RKO (cell line): Measurements from ENCODE around the gene NFS1.
A peak's percentile ranks its signal among the peaks of the same experiment; 100 is the strongest.

Experiments
- DNase-seq: peaks from one replicate; pipeline ENCODE4 v3.0.0-alpha.2; 2016; ENCODE audit warnings: low spot score

The NFS1 gene

DNA sequence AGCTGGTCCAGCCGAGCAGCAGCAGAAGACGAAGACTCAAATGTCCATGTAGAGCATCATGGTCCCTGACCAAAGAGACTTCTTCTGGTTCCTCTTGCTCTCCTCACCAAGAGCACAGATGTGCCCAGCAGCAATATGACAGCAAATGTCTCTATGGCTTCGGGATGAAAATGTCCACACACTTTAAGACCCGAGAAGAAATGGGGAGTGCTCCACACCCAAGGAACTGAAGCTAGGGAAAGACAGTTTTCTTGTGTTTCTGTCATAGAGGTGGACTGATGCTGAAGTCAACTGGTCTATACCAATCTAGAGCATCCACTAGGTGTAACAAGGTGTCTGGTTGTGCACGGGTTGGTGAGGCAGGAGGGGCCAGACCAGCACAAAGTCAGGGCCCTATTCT lies 29.9 kb downstream of the NFS1 start:
- DNase-seq = no peak

- DNase-seq = no peak
Observed at GRCh38 chr20:35665949-35666288, 33.2 kb downstream of the NFS1 start.

- peak; percentile 97 for DNase-seq
Observed at GRCh38 chr20:35664466-35665206, 34.5 kb downstream of the NFS1 start, which contains the start of the genes CPNE1 and RBM12. Gene CPNE1, minus strand, starts transcription at chr20:35664900. Its CDS starts 31,977 bp downstream, at chr20:35632923. Gene RBM12, minus strand, starts transcription at chr20:35664900. Its CDS starts 9,578 bp downstream, at chr20:35655322.

DNA sequence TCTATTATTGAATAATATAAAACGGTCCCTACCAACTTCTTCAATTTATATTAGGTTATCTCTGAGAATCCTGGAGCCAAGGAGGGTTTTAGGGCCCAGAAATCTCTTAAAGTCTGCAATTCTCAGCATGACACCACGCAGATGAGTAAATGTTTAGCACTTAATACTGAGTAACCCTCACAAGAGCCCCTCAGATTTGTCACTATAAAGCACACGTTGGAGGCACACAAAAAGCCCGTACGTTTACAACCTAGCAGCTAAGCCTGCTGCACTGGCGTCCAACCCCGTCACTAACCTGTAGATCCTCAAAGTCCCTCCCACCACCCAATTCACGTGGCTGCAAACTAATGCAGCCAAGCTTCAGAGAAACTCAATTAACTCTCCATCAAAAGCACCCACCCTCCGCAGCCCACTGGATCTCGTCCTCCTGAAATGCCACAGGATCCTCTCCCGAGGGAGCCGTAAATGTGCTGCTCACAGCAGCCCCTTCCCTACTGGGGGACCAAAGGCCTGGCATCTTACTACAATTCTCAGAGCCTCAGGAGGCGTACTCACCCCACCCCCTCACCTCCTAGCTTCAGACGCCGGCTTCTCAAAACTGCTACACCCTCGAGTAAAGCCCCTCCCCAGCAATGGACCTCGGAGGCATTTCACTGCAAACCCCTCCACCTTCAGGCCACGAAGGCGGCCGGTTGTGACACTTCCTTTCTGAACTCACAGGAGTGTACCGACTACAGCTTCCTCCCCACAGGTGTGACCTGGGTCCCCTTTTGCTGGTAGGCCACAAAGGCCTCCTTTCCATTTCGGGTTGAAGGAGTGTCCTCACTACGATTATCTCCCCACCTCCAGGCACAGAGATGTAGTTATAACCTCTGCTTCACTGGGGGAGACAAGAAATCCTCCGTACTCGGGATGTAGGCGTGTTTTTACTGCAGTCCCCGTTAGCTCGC lies 35.4 kb downstream of the NFS1 start:
- DNase-seq = peak; percentile 95

GRCh38 chr20:35662551-35662950 lies 36.6 kb downstream of the NFS1 start:
- peak; percentile 35 for DNase-seq

GRCh38 chr20:35661908-35662307 lies 37.2 kb downstream of the NFS1 start:
- DNase-seq = peak; percentile 29

DNA sequence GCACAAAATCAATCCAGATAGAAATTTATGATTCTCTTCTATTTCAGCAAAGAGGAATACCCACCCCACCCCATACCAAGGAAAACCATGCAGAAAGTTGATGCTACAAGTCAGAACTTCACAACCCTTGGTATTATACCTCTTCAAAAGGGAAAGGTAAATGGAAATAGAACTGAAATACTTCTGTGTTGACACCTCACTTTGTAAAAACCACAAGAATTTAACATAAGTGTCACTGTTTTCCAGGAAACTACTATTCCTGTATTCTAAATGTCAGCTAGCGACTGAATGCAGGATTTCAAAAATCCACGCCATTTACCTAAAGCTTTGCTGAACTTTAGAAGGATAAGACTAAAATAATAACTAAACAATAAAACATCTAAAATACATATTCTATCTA lies 38.1 kb downstream of the NFS1 start:
- DNase-seq = peak; percentile 51

DNA sequence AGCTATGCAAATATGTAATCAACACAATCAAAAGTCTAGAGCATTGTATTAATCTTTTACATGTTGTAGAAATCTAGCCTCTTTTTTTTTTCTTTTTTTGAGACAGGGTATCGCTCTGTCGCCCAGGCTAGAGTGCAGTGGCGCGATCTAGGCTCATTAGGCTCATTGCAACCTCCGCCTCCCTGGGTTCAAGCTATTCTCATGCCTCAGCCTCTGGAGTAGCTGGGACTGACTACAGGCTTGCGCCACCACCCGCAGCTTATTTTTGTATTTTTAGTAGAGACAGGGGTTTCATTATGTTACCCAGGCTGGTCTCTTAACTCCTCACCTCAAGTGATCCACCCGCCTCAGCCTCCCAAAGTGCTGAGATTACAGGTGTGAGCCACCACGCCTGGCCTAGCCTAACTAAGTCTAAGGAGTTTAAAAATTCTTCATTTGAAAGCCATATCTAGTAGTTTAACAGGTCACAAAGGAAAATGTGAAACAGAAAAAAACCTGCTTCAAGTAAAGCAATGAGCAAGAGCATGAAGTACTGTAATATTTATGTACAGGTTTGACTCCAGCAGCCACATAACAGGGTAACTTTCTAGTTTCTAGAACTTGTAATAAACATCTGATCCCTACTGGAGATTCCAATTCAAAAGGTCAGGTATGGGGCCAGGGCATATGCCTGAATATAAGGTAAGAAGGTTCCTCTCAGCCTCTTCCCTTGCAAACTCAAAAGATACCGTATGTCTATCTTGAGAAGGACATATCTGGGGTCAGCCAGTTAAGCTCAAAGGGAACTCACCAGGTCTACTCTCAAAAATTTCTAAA lies 38.8 kb downstream of the NFS1 start:
- no peak for DNase-seq

DNA sequence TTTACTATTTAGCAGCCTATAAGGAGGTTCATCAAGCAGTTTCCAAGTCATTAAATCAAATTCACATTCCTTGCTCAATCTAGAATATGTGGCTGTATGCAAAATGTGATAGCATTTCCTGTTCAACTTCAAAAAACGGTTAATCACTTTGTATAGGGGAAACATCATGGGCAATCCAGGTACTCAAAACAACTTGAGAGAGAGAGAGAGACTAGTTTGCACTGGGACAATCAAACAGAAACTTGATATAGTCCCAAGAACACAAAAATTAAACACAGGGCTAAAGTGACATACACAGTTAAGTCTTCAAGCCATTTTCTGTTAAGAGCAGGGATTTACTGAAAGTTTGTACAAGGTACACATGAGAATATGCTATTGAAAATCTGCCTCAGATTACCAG lies 41.9 kb downstream of the NFS1 start:
- no peak for DNase-seq

DNA sequence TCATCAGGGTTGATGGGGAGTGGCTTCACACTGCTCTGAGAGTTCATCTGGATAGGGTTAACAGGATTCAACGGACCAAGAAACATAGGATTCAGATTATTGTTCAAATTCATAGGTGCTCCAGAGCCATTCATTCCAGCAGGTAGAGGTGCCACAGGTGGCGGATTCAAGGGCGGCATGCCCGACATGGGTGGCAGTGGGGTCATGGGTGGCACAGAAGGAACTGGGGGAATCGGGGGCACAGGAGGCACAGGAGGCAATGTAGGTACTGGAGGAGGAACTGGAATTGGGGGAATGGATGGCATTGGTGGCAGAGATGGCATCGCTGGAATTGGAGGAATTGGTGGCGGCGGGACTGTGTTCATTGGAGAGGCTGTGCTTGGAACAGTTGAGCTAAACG lies 44.7 kb downstream of the NFS1 start:
- DNase-seq = no peak

DNA sequence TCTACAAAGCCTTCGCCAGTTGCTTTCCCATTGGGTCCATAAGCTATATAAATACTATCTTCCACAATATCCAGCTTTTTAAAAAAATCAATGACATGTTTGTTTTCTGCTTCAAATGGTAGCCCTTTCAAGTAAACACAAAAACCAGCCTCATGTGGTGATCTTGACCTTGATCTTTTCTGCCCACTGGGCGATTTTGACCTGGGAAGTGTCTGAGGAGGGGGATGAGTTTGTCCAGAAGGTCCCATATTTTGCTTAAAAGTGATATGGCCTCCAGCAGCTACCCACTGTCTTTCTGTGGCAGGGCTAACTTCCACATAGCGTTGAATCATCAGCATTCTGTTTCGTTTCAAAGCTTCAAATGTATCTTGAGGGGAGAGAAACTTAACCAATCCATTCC lies 45.3 kb downstream of the NFS1 start:
- DNase-seq = no peak

DNA sequence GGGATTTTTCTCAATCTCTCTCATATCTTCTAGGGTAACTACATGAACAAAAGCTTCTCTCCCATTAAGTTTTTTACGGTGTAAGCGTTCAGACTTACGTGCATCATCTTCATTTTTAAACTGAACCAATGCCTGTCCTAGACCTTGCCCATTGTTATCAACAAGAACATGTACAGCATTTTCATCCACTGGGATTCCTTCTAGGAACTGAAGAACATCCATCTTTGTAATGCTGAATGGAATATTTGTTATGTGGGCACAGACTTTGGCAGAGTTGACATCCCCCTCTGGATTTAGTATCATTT lies 45.8 kb downstream of the NFS1 start:
- DNase-seq = no peak

DNA sequence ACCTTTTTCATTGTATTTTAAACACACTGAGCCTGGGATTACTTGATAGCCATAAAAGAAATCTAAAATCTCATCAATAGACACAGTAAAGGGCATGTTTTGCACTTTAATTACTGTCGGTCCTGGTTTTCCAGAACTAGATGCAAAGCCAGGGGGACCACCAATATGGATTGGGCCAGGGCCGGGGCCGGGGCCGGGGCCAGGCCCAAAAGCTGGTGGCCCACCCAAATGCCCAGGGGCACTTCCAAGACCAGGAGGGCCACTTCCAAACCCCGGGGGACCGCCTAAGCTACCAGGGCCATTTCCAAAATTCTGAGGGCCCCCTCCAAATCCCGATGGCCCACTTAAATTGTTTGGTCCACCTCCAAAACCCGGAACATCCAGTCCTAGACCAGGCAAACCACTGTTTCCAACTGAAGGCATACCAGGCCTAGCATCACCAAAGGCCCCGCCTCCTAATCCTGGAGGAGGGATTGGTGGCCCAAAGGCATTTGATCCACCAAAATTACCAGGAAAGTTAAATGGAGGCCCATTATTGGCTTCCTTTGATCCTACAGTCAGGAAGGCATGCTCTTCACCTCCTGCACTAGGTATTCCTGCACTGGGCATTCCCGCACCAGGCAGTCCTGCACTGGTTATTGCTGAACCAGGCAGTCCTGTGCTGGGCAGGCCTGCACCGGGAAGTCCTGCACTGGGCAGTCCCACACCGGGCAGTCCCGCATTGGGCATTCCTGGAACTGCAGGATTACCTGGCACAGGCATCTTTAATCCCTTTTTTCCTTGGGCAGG lies 46.3 kb downstream of the NFS1 start:
- no peak for DNase-seq

DNA sequence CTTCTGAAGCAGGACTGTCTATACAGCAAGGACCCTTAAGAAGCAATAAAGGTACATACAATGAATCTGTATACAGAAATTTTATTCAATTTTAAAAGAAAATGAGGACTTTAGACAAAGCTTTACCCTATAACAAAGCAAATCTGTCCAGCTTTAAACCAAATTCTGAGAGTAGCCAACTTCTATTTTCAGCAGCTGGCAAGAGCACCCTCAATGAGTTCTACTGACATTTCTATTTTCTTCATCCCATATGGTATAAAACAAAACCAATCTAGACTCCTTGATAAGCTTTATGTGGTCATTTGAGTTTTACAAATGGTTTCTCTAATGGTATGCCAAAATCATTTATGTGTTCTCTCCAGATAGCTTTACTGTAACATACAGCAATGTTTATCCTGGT lies 47.2 kb downstream of the NFS1 start:
- no peak for DNase-seq

DNA sequence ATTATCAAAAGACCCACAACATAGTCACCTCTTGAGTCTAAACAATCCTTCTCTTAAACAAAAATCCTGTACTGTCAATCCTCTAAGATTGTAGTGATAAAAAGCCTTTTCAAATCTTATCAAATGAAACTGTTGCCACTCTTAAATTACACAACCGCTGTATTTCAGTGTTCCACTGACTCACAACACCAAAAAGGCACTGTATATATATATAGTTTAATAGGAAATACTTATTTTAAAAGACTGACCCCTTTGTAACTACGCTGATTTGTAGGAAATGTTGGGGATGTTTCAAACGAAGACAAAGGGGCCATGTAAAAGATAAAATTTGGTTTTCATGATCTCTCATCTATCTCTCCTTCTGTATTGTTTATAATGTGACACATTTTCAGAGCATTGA lies 48.5 kb downstream of the NFS1 start:
- DNase-seq = no peak

- no peak for DNase-seq
Observed at GRCh38 chr20:35648836-35649235, 50.3 kb downstream of the NFS1 start.

DNA sequence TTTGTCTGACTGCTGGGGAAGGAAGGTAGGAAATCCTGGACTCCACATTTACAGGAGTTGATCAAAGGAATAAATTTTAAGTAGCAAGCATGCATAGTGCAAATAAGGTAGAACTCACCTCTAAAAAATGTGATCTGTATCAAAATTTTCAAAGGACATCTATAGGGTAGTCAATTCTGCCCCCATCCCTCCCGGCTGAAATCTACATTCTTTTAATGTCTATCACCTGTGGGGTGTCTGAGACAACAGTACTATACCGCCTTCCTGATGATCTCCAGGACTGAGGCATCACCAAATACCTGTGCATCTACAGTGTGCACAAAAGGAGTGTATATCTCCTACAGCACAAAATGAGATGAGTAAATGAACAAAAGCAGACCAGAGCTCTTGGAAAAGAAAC lies 54.3 kb downstream of the NFS1 start:
- no peak for DNase-seq

- DNase-seq = no peak
Observed at GRCh38 chr20:35643045-35643444, 56.1 kb downstream of the NFS1 start.

- no peak for DNase-seq
Observed at GRCh38 chr20:35641743-35642142, 57.4 kb downstream of the NFS1 start.

DNA sequence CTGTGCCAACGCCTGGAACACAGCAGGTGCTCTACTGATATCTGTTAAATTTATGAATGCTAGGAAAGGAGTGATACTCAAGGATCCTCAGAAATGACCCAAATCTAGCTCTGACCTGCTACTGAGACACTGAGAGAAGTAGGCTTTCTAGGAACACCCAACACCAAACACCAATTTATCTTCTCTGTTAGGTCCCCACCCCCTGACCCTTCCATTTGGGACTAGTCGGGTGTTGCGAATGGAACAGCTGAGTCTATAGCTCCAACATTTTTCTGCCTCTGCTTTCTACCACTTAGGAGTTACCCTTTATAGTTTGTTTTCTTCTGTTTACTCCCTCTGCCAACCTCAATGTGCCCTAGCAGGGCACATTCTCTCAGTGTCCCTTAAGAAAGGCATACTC lies 58.4 kb downstream of the NFS1 start:
- no peak for DNase-seq

DNA sequence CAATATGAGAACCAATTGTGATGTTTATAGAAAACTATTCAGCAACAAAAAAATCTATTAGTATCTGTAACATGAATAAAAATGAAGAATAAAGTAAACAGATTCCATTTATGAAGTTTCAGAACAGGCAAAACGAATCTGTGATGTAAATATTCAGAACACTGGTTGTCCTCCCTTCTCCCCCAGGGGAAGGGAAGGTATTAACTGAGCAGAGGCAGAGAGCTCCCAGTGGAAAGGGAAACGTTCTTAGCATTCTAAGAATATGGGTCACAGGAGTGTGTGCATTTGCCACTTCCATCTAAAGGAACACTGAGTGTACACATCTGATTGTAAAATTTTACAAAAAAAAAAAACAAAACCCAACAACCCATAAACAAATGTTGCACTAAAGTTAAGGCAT lies 60.4 kb downstream of the NFS1 start:
- no peak for DNase-seq

DNA sequence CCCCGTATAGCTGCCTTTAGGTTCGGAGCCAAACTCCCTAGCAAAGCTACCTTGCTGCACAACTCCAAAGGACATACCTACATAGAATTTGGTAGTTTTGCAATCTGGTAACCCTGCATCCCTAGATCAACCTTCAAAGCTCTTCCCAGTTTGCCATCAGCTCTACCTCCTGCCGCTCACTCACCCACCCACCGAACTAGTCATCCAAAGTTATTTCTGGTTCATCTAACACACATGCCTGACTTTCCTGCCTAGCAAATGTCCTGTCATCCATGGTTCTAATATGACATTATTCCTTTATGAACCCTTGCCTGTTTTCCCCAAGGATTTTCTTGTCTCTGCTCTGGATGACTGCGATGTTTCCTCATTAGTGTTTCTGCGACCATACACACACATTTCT lies 61.9 kb downstream of the NFS1 start:
- no peak for DNase-seq
